ENCODE measurements around the gene PDCD1LG2. TPM values are rescaled to one million over a fixed set of nuclear protein-coding genes. Genes with fewer than 3 reads are reported as not detected.

The PDCD1LG2 gene
- total RNA-seq, 1 donor from 2014 or later: 20.4 TPM

DNA sequence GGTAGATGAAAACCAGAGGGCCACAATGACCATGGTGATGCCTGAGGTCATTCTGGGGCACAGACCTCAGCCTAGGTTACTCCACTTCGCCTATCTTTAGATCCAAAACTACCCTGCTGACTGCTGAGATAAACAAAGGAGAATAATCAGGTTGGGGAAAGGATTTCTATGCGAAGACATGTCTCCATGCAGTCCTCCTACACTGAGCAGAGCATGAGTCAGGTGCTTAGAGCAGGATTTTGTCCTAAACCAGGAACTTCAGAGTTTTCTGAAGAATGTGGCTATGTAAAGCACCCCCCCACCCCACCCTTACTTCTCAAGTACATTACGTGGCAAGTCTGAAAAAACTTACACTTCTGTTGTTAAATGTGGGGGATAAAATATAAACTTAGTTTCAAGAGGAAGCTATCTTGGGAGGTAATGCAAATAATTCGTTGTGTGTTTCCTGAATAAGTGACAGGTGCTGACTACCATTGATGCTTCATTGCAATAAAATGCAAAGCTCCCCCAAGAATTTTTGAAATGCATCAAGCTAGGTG is 19.4 kb downstream of the PDCD1LG2 start:
- DNase-seq (ENCODE audit: extremely low read depth, low read depth, low spot score): no peak

- no peak for DNase-seq (ENCODE audit: extremely low read depth, low read depth, low spot score)
Observed at GRCh38 chr9:5531101-5531882, 21.0 kb downstream of the PDCD1LG2 start.

GRCh38 chr9:5532306-5532705 is 22.0 kb downstream of the PDCD1LG2 start:
- DNase-seq (ENCODE audit: extremely low read depth, low read depth, low spot score): no peak

GRCh38 chr9:5532790-5533189 is 22.5 kb downstream of the PDCD1LG2 start:
- no peak for DNase-seq (ENCODE audit: extremely low read depth, low read depth, low spot score)

DNA sequence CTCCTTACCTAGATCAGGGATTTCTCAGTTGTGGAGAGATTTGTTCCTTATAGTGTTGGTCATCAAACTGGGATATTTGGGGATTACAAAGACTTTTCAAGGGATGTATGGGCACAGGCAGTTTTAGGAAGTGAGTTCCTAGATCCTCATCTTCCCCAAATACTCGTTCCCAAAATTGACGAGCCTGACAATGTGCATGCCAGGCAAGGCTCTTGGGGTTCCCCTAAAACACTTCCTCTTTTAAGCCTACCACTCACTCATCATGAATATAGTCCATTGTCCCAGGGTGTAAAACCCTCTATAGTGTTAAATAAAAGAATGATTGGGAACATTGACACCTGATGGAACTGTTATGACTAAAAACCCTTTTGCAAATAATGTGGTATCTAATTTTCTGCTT is 26.4 kb downstream of the PDCD1LG2 start:
- no peak for DNase-seq (ENCODE audit: extremely low read depth, low read depth, low spot score)

DNA sequence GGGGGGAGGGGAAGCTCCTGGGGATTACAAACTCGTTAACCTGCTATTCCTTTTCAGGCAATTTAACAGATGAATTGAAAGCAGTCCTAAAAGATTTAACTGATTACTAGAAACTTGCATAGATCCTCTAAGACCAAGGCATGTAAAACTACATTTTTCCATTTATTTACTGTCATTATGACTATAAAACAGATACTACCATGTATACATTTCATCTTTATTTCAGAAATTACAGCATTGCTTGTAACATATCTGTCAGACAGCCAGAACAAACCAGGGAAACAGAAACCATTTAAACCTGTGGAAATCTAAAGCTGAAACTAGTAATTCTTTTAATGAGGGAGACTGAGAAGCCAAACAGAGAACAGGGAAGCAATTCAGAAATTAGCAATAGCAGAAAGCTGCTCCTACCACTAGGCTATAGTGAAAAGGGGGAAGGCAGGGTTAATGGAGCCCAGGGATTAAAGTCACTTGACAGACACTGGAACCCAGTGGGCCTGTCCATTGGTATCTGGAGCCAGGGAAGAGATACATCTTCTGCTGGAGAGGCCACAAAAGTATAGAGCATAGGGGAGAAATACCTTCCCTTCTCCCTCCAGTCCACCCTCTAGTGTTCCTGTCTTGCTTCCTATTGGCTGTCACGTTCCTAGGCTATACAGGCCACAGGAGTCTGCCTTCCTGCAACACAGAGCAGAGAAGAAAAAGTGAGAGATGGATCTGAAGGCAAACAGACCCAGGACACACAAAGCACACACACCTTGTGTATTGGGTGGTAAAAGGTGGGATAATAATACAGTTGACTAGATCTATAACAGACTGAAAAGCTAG is 33.8 kb downstream of the PDCD1LG2 start:
- no peak for DNase-seq (ENCODE audit: extremely low read depth, low read depth, low spot score)

DNA sequence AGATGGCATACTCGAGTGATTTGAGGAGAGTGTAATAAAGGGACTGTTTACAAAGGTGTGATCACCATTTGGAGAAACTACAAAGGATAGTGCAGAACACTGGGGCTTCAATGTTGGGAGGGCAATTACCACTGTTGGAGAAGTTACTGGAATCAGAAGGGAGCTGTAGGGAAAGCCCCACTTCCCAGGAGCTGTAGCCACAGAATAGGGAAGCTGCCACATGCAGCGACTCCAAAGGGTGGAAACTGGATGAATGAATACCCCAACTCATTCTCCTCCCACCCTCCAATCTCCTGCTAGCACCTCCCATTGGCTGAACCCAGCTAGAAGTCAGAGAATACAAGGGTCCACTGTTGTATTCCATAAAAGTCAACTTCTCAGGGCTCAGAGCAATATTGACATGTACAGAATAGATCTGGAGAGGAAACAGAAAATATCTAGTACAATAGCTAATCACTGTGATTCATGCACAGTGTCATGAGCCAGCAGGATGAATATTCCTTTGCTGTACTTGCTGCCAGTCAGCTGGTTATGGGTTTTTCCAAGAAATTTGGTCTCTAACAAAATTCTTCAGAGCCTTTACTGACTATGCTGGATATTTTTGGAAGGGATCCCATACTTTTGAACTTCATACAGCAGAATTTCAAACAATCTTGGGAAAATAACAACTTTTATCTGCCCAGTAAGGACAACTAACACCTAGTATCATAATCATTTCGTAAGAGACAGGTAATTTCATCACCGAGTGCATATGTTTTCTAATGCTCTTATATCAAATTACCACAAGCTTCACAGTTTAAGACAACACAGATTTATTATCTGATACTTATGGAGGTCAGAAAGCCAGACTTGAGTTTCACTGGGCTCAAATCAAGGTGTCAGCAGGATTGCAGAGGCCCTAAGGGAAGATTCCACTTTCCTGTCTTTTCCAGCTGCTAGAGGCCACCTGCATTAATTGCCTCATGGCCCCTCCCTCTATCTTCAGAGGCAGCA is 39.6 kb downstream of the PDCD1LG2 start:
- DNase-seq (ENCODE audit: extremely low read depth, low read depth, low spot score): no peak

- no peak for DNase-seq (ENCODE audit: extremely low read depth, low read depth, low spot score)
Observed at GRCh38 chr9:5551368-5552150, 41.2 kb downstream of the PDCD1LG2 start.

DNA sequence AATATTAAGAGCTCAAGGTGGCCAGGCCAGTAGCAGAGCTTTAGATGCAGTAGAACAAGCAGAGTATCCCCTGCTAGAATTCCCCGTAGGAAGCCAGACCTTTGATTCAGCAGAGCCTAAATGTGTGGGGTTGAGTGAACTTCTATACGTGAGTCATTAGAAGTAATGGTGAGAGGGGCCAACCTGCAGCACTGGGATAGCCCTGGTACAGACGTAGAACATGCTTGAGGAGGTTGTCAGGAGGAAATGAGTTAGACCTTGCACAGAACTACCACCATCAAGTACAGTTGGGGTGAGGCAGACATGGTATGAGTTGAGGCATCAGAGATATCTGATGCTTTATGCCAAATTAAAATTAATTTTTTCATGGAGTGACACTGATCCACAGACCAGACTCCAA is 42.0 kb downstream of the PDCD1LG2 start:
- no peak for DNase-seq (ENCODE audit: extremely low read depth, low read depth, low spot score)

DNA sequence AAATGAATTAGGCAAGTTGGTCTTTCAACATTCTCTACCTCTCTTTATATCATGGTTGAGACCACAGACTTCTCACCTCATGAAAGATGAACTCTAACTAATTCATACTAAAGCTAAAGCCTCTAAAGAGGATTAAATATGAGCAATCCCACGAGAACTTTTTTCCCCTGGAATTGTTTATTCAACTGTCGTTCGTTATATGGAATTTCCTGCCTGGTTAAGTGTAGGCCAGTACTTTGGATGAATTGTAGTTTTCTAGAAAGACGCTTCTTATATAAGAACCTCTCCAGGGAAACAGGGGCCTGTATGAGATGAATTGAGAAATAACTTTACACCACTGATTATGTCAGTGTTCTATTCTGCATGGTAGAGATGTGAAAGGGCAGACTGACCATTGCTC is 42.9 kb downstream of the PDCD1LG2 start:
- DNase-seq (ENCODE audit: extremely low read depth, low read depth, low spot score): peak; percentile 47

- no peak for DNase-seq (ENCODE audit: extremely low read depth, low read depth, low spot score)
Observed at GRCh38 chr9:5554254-5554653, 43.9 kb downstream of the PDCD1LG2 start.

- no peak for DNase-seq (ENCODE audit: extremely low read depth, low read depth, low spot score)
Observed at GRCh38 chr9:5556101-5556705, 45.9 kb downstream of the PDCD1LG2 start.

DNA sequence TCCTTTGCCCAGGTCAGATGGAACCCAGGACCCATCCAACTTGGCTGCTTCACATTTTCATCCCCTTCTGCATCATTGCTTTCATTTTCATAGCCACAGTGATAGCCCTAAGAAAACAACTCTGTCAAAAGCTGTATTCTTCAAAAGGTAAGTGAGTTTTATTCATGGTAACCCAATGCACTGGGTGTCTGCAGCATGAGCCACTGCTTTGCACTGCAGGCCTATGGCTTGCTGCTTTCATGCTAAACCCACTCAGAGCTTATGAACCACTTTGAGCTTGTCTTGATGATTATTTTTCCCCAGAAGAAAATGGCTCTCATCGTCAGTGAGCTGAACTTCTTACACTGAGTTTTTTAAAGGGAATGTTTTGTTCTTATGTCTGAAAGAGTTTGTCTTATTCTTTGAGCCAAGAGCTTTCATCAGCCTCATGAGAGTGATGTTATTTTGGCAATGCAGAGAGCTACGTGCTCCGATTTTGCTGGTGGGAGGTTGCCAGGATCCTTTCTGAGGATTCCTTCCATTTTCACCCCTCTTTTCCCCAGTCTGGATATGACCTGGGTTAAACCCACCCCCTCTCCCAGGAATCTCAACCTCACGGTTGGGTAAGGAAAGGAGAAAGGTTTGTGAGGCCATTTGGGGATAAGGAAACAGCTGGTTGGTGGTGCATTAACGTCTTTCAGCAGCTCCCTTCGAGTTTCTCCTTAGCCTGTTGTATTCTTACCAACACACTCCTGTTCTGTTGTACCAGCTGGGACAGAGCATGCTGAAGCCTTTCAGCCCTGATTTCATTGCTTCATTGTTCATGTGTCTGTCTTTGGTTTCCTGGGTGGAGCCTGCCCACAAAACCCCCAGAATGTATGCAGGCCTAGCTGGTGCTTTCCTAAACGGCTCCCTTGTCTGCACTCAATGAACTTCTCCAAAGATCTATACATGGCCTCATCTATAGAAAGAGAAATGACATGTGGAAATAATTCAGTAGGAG is 47.6 kb downstream of the PDCD1LG2 start:
- DNase-seq (ENCODE audit: extremely low read depth, low read depth, low spot score): no peak

GRCh38 chr9:5559659-5560058 is 49.3 kb downstream of the PDCD1LG2 start:
- no peak for DNase-seq (ENCODE audit: extremely low read depth, low read depth, low spot score)

- no peak for DNase-seq (ENCODE audit: extremely low read depth, low read depth, low spot score)
Observed at GRCh38 chr9:5560443-5561100, 50.2 kb downstream of the PDCD1LG2 start.

GRCh38 chr9:5561828-5562488 is 51.6 kb downstream of the PDCD1LG2 start:
- DNase-seq (ENCODE audit: extremely low read depth, low read depth, low spot score): no peak

DNA sequence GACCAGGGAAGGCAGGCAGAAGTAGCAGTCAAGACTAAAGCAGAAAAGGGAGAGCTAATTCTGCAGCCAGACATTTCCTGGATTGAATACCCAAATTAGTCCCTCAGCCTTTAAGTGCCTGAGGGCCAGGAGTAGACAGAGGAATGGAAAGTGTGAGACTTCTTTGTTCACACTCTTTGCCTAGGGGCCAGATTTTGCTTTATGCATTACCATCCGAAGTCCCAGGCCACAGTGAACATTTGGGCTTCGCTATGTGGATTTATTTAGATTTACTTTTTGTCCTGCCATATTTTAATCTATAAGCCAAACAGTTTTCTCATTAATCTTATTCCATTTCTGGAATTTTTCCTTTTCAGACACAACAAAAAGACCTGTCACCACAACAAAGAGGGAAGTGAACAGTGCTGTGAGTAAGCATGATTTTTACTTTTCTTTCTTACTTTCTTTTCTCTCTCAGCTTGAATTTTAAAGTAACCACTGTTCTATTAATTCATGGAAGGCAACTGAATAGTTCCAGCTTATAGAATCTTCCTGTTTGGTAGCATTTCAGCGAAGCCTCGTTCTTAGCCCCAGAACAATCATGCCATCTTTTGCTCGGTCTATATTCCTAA is 52.6 kb downstream of the PDCD1LG2 start:
- DNase-seq (ENCODE audit: extremely low read depth, low read depth, low spot score): no peak

Measured in glomerular endothelial cell (primary cell).